HepG2 (cell line): ENCODE measurements around the gene ATP8A1. TPM values are rescaled to one million over a fixed set of nuclear protein-coding genes. Genes with fewer than 3 reads are reported as not detected.

Experiments used
- ATAC-seq: fragments of 200-7000 bp; cut with Tn5 transposase; 3 replicates; pipeline ENCODE4 v1.9.1; 2020; ENCODE audit warnings: mild to moderate bottlenecking, moderate library complexity
- BruUV-seq: library from RNA; stranded (reverse); fragments of 400-500 nt; replicated peaks from 2 replicates; lab custom pipeline; 2021; lab: Mats Ljungman, UMichigan
- CTCF ChIA-PET: fragments of 300-600 bp; formaldehyde crosslinking; extraction: SDS; loops from one replicate; lab custom pipeline; 2021; ENCODE audit warnings: low total read pairs, inconsistent platforms, low intra/inter-chr PET ratio; lab: Yijun Ruan, JAX
- POLR2A ChIA-PET: fragments of 350-600 bp; sonication (Branson Sonifier 250); formaldehyde crosslinking; loops from one replicate; lab custom pipeline; 2020; ENCODE audit warnings: antibody characterized with exemption, inconsistent platforms; lab: Yijun Ruan, JAX
- DNase-seq: peaks from one replicate; pipeline ENCODE4 v3.0.0-alpha.2; 2015; ENCODE audit warnings: low spot score
- FAIRE-seq: peaks from 3 replicates; lab custom pipeline; 2011; peaks lifted over from hg19 to GRCh38; lab: Jason Lieb, UNC
- H2AFZ ChIP-seq: one replicate; pipeline ENCODE4 v1.6.1; 2011; ENCODE audit warnings: low read length, inconsistent platforms
- H3K27ac ChIP-seq: fragments of 300-600 bp; 3 replicates; pipeline ENCODE4 v1.8.0; 2011; ENCODE audit warnings: mixed run types, mild to moderate bottlenecking, mixed read lengths, low read length, inconsistent platforms; ENCODE audit not compliant: insufficient read depth; ENCODE audit errors: extremely low read length
- H3K27me3 ChIP-seq, 2 experiments: fragments of 200-600 bp in 1 of 2; 2 replicates in 1 of 2; 3 replicates in 1 of 2; pipeline versions ENCODE4 v1.6.0 to v1.8.0; 2011; ENCODE audit warnings: low read length in 2 of 2, mild to moderate bottlenecking in 2 of 2, moderate library complexity in 2 of 2, inconsistent platforms in 1 of 2; ENCODE audit not compliant: insufficient read depth in 2 of 2, control insufficient read depth in 1 of 2
- H3K36me3 ChIP-seq, 2 experiments: fragments of 200-600 bp in 1 of 2; replicated peaks in 1 of 2; 2 replicates in 1 of 2; 3 replicates in 1 of 2; pipeline versions ENCODE4 v1.5.1 to v1.8.0; 2011; ENCODE audit warnings: low read length in 2 of 2, inconsistent platforms in 1 of 2; ENCODE audit not compliant: insufficient read depth in 2 of 2, control insufficient read depth in 1 of 2
- H3K4me1 ChIP-seq: 2 replicates; pipeline ENCODE4 v1.5.1; 2012; ENCODE audit warnings: low read length, inconsistent platforms; ENCODE audit not compliant: insufficient read depth
- H3K4me2 ChIP-seq: 2 replicates; pipeline ENCODE4 v1.6.0; 2011; ENCODE audit warnings: low read depth, low read length, inconsistent platforms
- H3K4me3 ChIP-seq, 3 experiments: fragments of 200-600 bp in 1 of 3; sonication (generic), shearing (Covaris generic) in 1 of 3; replicated peaks in 1 of 3; 2 replicates each; pipeline ENCODE4 v1.5.1; 2011 to 2016; ENCODE audit warnings: low read length in 3 of 3, inconsistent platforms in 2 of 3, low read depth in 2 of 3, mild to moderate bottlenecking in 2 of 3, control low read depth in 1 of 3, mixed read lengths in 1 of 3; ENCODE audit not compliant: insufficient read depth in 1 of 3
- H3K79me2 ChIP-seq: one replicate; pipeline ENCODE4 v1.6.1; 2011; ENCODE audit warnings: low read length, inconsistent platforms; ENCODE audit not compliant: insufficient read depth
- H3K9ac ChIP-seq: 2 replicates; pipeline ENCODE4 v1.6.0; 2011; ENCODE audit warnings: mild to moderate bottlenecking, low read depth, low read length, inconsistent platforms; ENCODE audit not compliant: insufficient read depth
- H3K9me3 ChIP-seq: 2 replicates; pipeline ENCODE4 v1.5.1; 2012; ENCODE audit warnings: mild to moderate bottlenecking, low read length
- H4K20me1 ChIP-seq: 2 replicates; pipeline ENCODE4 v1.6.0; 2011; ENCODE audit warnings: inconsistent platforms, mild to moderate bottlenecking, low read length, moderate library complexity; ENCODE audit not compliant: insufficient read depth
- DBP ChIP-seq: sonication (generic); formaldehyde crosslinking; IDR thresholded peaks from 2 replicates; pipeline ENCODE4 v1.4.0; 2020; ENCODE audit warnings: missing genetic modification reagents; ENCODE audit errors: not compliant biosample characterization
- DNMT1 ChIP-seq: sonication (generic); formaldehyde crosslinking; IDR thresholded peaks from 2 replicates; pipeline ENCODE4 v1.5.1; 2020; ENCODE audit warnings: mild to moderate bottlenecking, missing genetic modification reagents
- ELK4 ChIP-seq: sonication (generic); formaldehyde crosslinking; IDR thresholded peaks from 2 replicates; pipeline ENCODE4 v1.9.0; 2021; ENCODE audit warnings: missing genetic modification reagents, borderline replicate concordance
- FOXA1 ChIP-seq, 2 experiments: fragments of 450-650 bp in 1 of 2; sonication (generic) in 1 of 2; formaldehyde crosslinking in 1 of 2; IDR thresholded peaks; 2 replicates each; pipeline versions ENCODE4 v1.4.0 to v1.6.1; 2016 to 2020; ENCODE audit warnings: missing genetic modification reagents in 1 of 2
- IKZF4 ChIP-seq: sonication (generic); formaldehyde crosslinking; IDR thresholded peaks from 2 replicates; pipeline ENCODE4 v1.5.1; 2020; ENCODE audit warnings: borderline replicate concordance, mild to moderate bottlenecking, low read depth, missing genetic modification reagents; ENCODE audit errors: not compliant biosample characterization
- NBN ChIP-seq: fragments of 450-650 bp; conservative IDR thresholded peaks from 2 replicates; pipeline ENCODE4 v1.6.1; 2017
- REPIN1 ChIP-seq: sonication (generic); formaldehyde crosslinking; IDR thresholded peaks from 2 replicates; pipeline ENCODE4 v1.8.0; 2022; ENCODE audit warnings: missing genetic modification reagents, low read depth, mild to moderate bottlenecking, borderline replicate concordance
- SIX1 ChIP-seq: sonication (generic); formaldehyde crosslinking; IDR thresholded peaks from 2 replicates; pipeline ENCODE4 v1.4.0; 2020; ENCODE audit warnings: missing genetic modification reagents, borderline replicate concordance
- ZFP62 ChIP-seq: sonication (generic); formaldehyde crosslinking; IDR thresholded peaks from 2 replicates; pipeline ENCODE4 v1.4.0; 2020; ENCODE audit warnings: missing genetic modification reagents
- ZNF101 ChIP-seq: sonication (generic); formaldehyde crosslinking; IDR thresholded peaks from 2 replicates; pipeline ENCODE4 v1.4.0; 2020; ENCODE audit warnings: mild to moderate bottlenecking, low read depth, missing genetic modification reagents, borderline replicate concordance
- ZNF567 ChIP-seq: sonication (generic); formaldehyde crosslinking; IDR thresholded peaks from 2 replicates; pipeline ENCODE4 v1.8.1; 2023; ENCODE audit warnings: mild to moderate bottlenecking, missing genetic modification reagents, borderline replicate concordance
- ZNF780A ChIP-seq: sonication (generic); formaldehyde crosslinking; IDR thresholded peaks from 2 replicates; pipeline ENCODE4 v1.8.0; 2022; ENCODE audit warnings: mild to moderate bottlenecking, missing genetic modification reagents, moderate library complexity
- WGBS: methylation state at CpG from one replicate; pipeline ENCODE4 v1.1.6; 2017; ENCODE audit warnings: low lambda C conversion rate; 5-methylcytosine and 5-hydroxymethylcytosine counted together
- in situ Hi-C: cut with HindIII; loops from 2 replicates; pipeline ENCODE4 v1.10.0; 2017; ENCODE audit warnings: low pct_unique_long_range_greater_than_20kb; ENCODE audit not compliant: extremely low pct_ligation_motif_present
- intact Hi-C: fragments of 100-400 bp; cut with micrococcal nuclease; formaldehyde crosslinking; loops from one replicate; pipeline ENCODE4 v1.10.0; 2022; ENCODE audit not compliant: unreplicated experiment
- polyA plus RNA-seq, 8 experiments: library from polyadenylated mRNA; depleted of rRNA in 3 of 8; stranded (reverse) in 7 of 8; unstranded in 1 of 8; fragments of >200 nt; fragmentation: Illumina TruSeq in 4 of 8; extraction: Trizol in 4 of 8; gene quantifications; 2 replicates each; pipeline versions ENCODE4 v1.2.1 to v1.2.3, GENCODE V29; 2011 to 2016; ENCODE audit warnings: low read depth in 4 of 8, missing spikeins in 1 of 8, mixed read lengths in 1 of 8; ENCODE audit not compliant: insufficient read depth in 1 of 8
- total RNA-seq, 5 experiments: library from RNA; depleted of rRNA; stranded (reverse); fragments of >200 nt; fragmentation: Illumina TruSeq; extraction: Trizol; gene quantifications; 2 replicates each; pipeline ENCODE4 v1.2.3, GENCODE V29; 2016; ENCODE audit warnings: low read depth in 1 of 5
- TF ChIP-seq, protein P1 (sequence below): sonication (generic); formaldehyde crosslinking; IDR thresholded peaks from 2 replicates; pipeline ENCODE4 v1.4.0; 2020; ENCODE audit warnings: missing genetic modification reagents

The ATP8A1 gene
- total and polyA plus RNA-seq, 2 of the 13 experiments (the other 11 are each of a cell fraction or from before 2014, with no cell fraction given), result 1.7 to 6.2 TPM

DNA sequence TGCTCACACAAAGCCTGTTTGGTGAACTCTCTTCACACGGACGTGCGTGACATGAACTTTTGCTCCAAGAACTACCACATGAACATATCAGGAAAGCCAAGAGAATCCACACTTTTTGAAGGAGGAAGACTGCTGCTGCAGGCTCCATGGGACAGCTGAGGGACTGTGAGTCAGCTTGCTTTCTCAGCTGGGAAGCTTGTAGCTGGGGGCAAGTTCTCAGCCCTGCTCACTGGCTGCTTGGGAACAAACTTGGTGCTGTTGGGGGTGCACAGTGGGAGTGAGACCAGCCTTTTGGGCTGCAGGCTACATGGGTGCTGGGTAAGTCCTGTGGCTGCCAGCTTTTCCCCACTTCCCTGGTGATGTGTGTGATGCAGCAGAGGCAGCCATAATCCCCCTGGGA is 123.9 kb downstream of the ATP8A1 start:
- H2AFZ ChIP-seq, result no peak overlapping the region
- H4K20me1 ChIP-seq, result no peaks in the 10 kb centered on the region
- no peak overlapping the region for H3K9ac ChIP-seq
- ATAC-seq (no peak), DNase-seq (no peak), FAIRE-seq (no peak)
- H3K27ac ChIP-seq, result no peak overlapping the region
- no peak overlapping the region for H3K4me3 ChIP-seq
- CTCF ChIA-PET, result no interaction called here
- no peaks in the 10 kb centered on the region for H3K36me3 ChIP-seq
- BruUV-seq, result no TSS peak
- H3K4me1 ChIP-seq, result no peaks in the 10 kb centered on the region
- WGBS, result 70% methylated on average over 3 of the region's 3 CpGs
- POLR2A ChIA-PET, result no interaction called here
- H3K9me3 ChIP-seq, result no peaks in the 10 kb centered on the region
- TF ChIP-seq NBN (no peak), IKZF4 (CRISPR knock-in tag) (no peak), SIX1 (no peak), ZNF567 (CRISPR knock-in tag) (no peak), DBP (CRISPR knock-in tag) (no peak), ZFP62 (no peak), REPIN1 (CRISPR knock-in tag) (no peak), DNMT1 (CRISPR knock-in tag) (no peak), ELK4 (CRISPR knock-in tag) (no peak), ZNF780A (no peak), FOXA1 (IDR thresholded peaks at IDR 0.05) (no peak), FOXA1 (CRISPR knock-in tag; IDR thresholded peaks at IDR 0.05) (no peak), ZNF101 (CRISPR knock-in tag) (no peak)
- TF ChIP-seq, protein P1, sequence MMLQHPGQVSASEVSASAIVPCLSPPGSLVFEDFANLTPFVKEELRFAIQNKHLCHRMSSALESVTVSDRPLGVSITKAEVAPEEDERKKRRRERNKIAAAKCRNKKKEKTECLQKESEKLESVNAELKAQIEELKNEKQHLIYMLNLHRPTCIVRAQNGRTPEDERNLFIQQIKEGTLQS (CRISPR knock-in tag), result no peak
- H3K4me2 ChIP-seq, result no peak overlapping the region
- in situ Hi-C loops, result no loop called here
- intact Hi-C loops, result no loop called here
- no peaks in the 10 kb centered on the region for H3K79me2 ChIP-seq
- no peaks in the 10 kb centered on the region for H3K27me3 ChIP-seq
